Activated CD4-positive, CD25-positive, alpha-beta regulatory T cell (primary cell): ENCODE results near the gene BPIFB1.
A peak's percentile ranks its signal among the peaks of the same experiment; 100 is the strongest.

Source experiments
- DNase-seq, 4 experiments: peaks; one replicate each; lab custom pipeline; 2025; lab: John Stamatoyannopoulos, UW

BPIFB1 gene

DNA sequence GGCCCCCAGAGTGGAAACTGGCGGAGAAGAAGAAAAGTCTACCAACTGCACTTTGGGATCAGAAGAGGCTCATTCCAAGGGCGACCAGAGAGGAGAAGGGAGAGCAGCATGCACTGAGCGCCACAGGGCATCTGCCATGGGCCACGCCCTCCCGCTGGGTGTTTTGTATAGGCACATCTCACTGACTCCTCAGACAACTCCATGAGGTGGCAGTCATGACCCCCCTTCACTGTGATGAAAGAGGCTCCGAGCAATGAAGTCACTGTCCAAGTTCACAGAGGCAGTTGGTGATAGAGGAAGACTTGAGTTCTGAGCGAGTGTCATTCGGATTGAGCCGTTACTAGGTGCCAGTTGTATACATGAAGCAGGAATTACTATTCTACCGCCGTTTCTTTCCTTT lies 15.4 kb downstream of the BPIFB1 start:
- DNase-seq: no peak

DNA sequence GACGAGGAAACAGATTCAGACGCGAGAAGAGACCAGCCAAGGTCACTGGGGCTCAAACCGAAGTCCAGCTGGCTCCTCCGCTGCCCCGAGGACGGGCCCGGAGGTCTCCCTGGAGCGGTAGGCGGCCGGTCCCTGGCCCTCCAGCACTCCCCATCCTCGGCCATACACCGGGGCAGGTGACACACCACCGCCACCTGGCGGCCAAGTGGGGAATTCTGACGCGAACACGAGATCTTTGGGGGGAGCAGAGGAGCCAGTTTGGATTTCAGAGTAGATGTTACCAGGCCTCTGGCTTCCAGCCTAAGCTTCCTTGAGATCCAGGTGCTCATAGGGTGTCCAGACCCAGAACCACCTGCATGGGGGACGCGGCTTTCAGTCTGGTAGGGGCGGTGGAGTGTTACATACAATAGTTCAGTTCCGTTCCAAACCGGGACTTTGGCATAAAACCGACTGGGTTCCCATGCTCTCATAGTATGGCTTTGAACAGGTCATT lies 16.1 kb downstream of the BPIFB1 start:
- peak; percentile 39 to 76 (median 58) for DNase-seq

DNA sequence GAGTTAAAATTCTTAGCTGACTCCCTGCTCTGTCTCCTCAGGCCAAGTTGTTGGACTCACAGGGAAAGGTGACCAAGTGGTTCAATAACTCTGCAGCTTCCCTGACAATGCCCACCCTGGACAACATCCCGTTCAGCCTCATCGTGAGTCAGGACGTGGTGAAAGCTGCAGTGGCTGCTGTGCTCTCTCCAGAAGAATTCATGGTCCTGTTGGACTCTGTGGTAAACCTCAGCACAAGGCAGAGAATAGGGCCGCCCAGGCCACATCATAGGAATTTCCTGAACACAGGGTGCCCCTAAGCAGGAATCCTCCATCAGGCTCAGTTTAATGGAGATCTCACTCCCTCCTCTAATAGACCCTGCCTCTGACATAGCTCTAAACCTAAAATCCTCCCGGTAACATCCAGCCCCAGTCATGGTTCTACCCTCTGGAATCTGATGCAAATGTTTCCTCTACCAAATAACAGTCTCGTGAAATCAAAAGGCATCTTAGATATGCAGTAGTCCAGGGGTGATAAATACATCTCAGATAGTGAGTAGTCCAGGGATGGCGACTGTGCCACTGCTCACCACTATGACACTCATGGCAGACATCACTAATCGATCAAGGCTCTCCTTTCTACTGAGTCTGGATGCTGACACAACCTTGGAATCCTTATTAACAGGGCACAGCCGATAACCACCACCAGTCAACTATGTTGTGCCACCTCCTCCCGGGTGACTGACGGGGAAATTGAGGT lies 18.3 kb downstream of the BPIFB1 start:
- DNase-seq: no peak

DNA sequence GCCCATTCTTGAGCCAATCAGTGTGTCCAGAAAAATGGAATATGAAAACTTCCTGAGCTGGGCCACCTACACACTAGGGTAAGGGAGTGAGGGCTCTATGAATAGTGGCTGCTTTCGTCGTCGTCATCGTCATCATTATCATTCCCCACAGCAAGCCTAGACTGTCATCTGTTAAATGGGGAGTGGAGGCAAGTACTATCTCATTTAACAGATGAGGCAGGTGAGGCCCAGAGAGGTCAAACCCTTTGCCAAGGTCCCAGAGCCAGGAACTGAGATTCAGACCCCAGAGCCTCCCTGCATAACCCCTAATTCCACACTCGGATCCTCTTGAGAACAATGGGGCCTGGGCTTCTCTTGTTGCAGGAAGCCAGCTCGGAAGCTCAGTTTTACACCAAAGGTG lies 20.6 kb downstream of the BPIFB1 start:
- no peak for DNase-seq

DNA sequence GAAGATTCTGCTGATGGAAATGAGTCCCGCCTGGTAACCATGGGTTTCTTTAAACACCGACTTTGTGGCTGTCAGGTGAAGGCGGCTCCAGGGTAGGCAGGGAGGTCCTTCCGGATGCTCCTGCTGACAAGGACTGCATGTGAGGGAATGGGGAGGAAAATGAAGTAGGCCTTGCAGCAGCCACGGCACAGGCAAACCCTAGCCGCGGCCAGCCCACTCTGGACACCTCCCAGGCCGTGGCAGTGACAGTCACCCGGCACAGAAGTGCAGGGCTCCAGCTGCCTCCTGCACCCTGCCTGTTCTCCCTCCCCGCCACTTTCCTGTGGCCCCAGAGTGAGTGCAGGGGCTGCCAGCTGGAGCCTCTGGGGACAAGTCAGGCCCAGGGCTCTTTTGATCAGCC lies 21.0 kb downstream of the BPIFB1 start:
- DNase-seq: no peak

- DNase-seq: no peak
Observed at GRCh38 chr20:33305589-33306057, 22.6 kb downstream of the BPIFB1 start.

GRCh38 chr20:33306228-33306627 lies 23.2 kb downstream of the BPIFB1 start:
- no peak for DNase-seq

- DNase-seq: no peak
Observed at GRCh38 chr20:33306807-33307206, 23.8 kb downstream of the BPIFB1 start.

GRCh38 chr20:33308668-33309067 lies 25.7 kb downstream of the BPIFB1 start:
- no peak for DNase-seq

DNA sequence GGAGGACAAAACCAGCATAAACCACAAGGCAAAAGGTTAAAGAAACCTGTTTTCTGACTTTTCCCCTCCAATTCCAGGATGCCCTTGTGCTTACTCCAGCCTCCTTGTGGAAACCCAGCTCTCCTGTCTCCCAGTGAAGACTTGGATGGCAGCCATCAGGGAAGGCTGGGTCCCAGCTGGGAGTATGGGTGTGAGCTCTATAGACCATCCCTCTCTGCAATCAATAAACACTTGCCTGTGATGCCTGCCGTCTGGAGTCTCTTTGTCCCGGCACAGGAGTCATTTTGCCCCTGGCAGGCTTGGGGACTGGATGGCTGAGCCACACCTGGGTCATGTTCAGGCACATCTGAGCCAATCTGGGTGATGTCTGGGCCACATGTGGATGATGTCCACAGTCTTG lies 26.6 kb downstream of the BPIFB1 start:
- DNase-seq: no peak

DNA sequence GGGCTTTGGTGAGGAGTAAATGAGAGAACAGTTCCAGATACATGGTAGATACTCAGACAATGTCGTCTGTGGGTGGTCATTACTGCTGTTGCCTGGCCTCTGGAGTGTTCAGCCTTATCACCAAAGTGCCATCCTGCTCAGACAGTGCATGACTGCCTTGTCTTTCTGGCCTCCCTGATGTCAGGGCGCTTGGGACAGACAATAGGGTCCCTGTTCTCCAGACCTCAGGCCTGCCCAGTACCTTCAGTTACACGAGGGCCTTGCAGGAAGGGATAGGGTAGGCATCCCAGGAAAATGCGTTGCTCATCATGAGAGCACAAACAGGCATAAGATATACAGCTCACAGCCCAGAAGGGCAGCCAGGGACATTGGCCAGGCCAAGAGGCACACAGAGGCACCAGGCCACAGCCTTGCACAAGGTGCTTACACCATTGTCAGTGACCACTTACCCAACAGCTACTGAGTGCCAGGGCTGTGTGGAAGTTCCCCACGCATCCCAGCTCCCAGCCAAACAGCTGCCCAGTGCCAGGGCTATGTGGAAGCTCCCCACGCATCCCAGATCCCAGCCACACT lies 27.4 kb downstream of the BPIFB1 start:
- DNase-seq: no peak

DNA sequence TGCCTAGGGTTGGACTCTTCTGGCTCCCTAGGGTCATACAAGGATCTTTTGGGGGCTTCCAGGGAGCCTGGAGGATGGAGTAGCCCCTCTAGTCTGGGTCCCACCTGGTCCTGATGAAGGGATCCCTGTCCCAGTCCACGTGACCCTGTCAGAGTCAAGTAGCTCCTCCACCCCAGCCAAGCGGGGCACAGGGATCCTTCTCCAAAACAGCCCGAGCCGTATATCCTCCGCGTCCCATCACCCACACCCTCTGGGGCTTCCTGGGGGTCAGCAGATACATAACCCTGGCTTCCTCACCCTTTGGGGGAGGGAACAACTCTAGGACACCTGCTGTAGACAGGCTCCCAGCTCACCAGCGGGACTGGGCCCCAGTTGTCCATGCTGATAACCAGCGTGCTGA lies 28.0 kb downstream of the BPIFB1 start:
- no peak for DNase-seq

GRCh38 chr20:33311996-33312395 lies 29.0 kb downstream of the BPIFB1 start:
- DNase-seq: no peak

- no peak for DNase-seq
Observed at GRCh38 chr20:33312583-33312982, 29.6 kb downstream of the BPIFB1 start.

DNA sequence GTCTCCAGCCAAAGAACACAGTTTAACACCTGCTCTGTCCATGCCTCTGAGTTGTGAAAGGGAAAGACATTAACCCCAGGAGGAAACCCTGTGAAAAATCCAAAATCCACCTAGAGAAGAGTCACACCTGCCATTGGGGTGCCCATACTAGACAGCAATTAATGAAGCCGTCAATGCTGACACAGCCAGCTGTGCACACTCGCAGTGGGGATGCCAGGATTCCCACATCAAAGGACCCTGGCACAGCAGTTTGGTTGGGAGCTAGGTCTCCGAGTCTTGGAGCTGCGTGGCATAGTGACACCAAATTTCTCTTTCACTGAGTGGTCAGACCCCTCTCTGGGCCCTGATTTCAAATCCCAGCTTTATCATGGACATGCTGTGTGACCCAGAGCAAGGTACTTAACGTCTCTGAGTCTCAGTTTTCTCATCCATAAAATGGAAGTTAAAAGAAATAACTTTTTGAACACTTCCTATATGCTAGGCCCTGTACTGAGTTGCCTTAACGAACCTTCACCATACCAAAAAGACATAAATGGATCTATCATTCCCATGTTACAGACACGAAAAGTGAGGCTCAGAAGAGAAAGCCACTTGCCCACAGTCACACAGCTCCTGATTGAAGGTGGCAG lies 30.8 kb downstream of the BPIFB1 start:
- DNase-seq: no peak

- DNase-seq: no peak
Observed at GRCh38 chr20:33316343-33316742, 33.3 kb downstream of the BPIFB1 start.

DNA sequence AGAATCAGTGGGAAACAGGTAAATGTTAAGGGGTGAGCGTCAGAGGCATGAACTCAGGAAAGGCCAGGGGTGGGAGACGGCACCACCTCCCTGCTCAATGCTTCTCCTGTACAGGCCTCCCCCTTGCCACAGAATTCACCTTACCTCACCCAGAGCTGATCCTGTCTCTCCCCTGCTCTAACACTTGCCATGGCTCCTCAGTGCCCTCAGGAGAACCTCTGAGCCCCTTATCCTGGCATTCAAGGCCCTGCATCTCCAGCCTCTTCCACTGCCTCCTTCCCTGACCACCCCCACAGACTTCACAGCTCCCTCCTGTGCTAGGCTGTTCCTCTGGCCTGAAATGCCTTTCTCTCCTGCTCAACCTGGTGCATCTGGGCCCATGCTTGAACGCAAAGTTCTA lies 33.9 kb downstream of the BPIFB1 start:
- DNase-seq: no peak

- no peak for DNase-seq
Observed at GRCh38 chr20:33317424-33318095, 34.5 kb downstream of the BPIFB1 start.

- no peak for DNase-seq
Observed at GRCh38 chr20:33318096-33318429, 35.0 kb downstream of the BPIFB1 start.

- DNase-seq: no peak
Observed at GRCh38 chr20:33320006-33320405, 37.0 kb downstream of the BPIFB1 start.

- DNase-seq: no peak
Observed at GRCh38 chr20:33322456-33322855, 39.4 kb downstream of the BPIFB1 start.

- no peak for DNase-seq
Observed at GRCh38 chr20:33323236-33323635, 40.2 kb downstream of the BPIFB1 start.

GRCh38 chr20:33325350-33325749 lies 42.3 kb downstream of the BPIFB1 start:
- no peak for DNase-seq
